HG03571 (cell line): ENCODE data around the gene TFAP2D.
A peak's percentile ranks its signal among the peaks of the same experiment; 100 is the strongest.

ENCODE experiments used
- ATAC-seq: cut with Tn5 transposase; IDR thresholded peaks from one replicate; pipeline ENCODE4 v1.9.1; 2021; ENCODE audit not compliant: unreplicated experiment

Gene TFAP2D

DNA sequence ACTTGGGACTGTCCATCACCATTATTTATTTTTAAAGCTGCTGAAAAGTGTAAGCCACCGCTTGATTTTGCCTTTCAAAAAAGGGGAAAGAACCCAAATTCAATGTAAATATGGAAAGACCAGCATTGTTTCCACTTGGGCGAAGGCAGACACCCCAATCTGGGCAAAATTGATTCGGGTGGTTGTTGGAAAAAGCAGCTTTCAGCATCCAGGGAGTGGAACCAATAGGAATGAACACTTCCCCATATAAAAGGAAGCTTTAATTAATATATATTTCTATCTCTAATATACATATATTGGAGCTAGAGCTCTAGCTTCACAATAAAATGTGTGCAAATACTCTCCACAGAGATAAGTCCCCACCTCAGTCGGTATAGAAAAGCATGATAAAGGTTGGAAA, at the start of gene TFAP2D:
Gene TFAP2D (plus strand): TSS at position 301 of the 400 bp plus-strand sequence. CDS start 530 bp downstream, outside the sequence.
- no peak for ATAC-seq

DNA sequence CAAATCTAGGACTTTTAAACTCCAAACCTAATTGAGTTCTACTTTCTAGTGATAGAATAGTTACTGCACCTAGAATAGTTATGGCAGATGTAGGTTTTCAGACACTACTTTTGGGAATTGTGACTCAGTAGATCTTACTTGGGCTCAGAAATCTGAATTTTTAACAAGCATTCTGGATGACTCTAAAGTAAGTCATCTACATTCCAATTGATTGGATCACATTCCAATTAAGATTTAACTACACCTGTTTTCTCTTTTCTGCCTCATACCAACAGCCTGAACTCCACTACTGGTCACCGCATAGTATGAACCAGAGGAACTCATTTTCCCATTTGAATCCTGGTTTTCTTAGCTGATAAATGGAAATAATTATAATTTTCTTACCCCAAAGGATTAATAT, 49.5 kb upstream of the TFAP2D start:
- ATAC-seq: no peak

DNA sequence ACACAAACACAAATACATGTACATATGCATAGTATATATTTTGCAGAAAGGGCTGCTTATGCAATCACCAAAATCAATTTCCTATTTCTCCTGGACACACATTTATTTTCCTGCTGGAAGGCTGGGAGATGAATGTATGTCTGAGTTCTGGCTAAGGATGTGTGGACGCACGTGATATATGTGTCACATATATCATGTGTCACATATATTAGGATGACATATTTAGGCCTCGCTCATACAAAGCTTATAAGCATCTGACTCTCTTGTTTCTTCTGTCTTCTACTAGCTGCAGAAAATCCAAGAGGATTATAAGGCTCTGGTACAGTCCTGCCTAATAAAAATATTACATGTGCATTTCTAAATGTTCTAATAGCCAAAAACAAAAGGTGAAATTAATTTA, 47.2 kb upstream of the TFAP2D start:
- no peak for ATAC-seq

DNA sequence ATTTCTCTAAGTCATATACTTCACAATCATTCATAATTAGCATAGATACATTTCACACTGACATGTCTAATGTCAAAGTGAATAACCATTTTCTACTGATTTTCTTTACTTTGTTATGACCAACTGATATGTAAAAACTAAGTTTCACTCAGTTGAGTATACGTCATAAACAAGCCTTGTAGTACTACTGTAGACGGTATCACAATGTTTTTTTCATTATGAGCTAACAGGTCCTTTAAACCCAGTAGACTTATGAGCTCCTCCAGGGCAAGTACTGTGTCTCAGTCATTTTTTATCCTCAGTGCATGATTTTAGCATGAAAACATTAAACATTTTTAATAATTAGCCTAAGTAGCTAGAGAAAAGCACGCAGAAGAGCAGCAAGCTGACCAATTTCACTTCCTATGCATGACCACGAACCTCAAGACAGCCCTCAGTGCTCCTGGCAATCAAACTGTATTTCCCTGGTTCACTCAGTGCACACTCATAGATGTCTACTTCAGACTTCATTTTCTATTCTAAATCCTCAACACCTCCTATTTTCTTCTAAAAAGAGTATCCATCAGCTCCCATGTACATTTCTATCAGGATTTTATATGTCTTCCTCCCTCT, 32.0 kb upstream of the TFAP2D start:
- peak; percentile 91 for ATAC-seq

DNA sequence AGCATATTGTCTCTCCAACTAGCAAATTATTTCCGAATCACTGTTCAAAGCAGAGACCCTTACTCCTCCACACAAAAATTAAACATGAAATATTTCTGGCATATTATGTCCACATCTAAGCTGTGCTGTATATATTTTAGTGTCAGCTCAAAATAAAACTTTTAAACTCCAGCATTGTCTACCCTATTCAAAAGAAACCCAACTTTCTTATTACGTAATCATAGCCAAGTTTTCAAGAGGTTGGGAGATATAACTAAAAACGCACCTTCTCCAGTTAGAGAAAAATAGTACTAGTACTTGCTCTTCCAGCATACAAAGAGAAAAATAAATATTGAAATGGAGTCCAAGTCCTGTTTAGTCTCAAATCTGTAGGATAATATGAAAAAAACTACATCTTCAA, 24.1 kb upstream of the TFAP2D start:
- no peak for ATAC-seq

DNA sequence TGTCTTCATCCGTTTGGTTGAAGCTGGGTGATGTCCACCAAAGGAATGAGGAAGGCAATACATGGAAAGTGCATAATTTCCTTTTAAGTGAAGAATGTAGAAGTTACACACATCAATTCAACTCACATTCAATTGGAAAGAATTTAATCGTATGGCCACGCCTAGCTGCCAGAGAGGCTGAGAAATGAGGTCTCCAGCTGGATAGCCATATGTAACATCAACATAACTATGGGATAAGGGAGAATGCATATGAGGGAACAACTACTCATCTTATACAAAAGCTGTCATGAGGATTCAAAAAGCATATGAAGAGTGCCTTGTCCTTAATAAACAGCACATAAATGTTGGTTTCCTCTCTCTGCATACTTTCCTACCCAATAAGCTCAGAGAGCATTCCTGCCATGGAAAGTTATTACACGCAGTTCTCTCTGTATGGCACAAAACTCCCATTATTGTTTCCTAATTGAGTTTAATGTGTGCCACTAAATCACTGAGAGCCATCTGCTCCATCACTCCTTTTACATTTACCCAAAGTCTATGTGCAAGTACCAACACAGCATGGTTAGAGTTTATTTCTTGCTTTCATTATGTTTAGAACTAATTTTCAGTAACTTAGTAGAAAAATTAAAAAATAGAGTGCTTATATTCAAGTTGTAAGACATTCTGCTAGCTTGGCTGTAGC, 21.4 kb upstream of the TFAP2D start:
- no peak for ATAC-seq

DNA sequence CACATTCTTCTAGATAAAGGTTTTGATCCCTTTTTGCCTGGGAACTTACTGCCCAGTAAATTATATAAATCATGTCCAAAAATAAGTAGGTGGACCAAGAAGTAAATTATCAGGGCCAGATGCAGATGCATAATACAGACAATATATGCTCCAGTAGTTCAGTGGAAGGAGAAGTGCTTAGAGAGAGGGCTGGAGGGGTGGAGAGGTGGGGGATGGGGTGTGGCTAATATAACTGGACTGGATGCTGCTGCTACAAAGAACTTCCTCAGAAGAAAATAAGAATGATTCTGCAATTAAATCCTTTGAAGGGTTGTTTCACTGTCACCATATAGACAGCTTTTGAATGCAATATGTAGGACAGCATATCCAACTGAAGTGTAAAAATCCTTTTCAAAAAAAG, 14.8 kb upstream of the TFAP2D start:
- ATAC-seq: no peak

DNA sequence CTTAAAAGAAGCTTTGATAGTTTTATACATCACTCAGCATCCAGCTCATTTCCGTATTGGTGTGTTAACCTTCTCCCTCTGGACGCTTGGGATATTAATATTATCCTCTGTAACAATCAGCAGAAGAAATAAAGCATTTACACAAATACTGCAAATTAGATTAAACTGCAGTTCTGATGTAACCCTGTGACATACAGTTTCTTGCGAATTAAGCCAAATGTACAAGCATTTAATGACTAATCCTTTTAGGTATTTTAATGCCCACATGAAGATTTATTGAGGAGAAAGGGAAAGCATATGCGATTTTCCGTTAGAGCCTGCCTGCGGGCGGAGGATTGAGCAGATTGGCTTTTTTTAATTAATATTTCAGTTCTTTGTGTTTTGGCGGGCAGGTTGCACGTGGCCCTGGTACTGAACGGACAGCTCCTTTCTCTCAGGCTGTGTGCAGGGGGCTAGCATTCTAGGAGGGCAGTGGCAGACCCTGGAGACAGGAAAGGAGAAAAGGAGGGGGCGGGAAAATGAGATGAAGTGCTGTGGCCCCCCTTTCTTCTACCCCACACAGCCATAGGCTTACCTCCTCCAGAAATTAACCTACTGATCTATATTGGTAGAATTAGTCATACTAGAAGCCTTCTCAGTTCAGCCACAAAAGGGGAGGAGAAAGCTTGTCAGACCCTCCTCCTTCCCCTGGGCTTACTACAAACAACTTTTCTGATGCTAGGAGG, 14.1 kb upstream of the TFAP2D start:
- ATAC-seq: no peak

DNA sequence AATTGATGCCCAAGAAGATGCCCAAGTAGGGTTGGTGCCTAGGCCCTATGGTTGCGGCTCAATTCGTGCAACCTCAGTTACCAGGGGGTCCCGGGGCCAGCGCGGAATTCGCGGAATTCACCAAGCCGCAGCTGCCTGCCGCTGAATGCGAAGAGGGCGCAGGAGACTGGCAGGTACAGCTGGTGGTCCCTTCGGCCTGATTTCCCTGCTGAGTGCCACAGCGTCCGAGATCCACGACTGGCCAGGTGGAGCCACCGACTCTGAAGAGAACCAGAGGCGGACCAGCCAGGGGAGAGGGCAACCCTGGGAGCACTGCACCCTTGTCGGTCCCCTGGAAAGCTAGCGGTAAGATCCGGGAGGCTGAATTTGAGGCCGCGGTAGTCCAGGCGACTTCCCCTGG, 6.8 kb upstream of the TFAP2D start:
- ATAC-seq: no peak

DNA sequence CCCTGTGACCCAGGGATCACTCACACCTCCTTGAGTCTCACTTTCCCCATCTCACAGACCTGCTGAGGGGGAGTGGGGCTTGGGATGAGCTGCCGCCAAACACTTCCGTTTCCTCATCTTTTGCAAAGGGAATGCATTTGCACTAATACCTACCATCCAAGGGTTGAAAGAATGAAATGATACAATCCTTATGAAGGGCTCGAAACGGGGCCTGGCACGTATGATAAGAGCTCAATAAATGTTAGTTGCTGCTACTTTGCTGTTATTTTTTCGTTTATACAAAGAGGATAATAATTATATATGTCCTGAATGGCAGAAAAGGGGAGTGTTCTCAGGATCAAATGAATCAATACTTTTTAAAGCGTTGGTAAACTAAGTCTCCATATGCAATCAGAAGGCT, 6.1 kb upstream of the TFAP2D start:
- no peak for ATAC-seq

DNA sequence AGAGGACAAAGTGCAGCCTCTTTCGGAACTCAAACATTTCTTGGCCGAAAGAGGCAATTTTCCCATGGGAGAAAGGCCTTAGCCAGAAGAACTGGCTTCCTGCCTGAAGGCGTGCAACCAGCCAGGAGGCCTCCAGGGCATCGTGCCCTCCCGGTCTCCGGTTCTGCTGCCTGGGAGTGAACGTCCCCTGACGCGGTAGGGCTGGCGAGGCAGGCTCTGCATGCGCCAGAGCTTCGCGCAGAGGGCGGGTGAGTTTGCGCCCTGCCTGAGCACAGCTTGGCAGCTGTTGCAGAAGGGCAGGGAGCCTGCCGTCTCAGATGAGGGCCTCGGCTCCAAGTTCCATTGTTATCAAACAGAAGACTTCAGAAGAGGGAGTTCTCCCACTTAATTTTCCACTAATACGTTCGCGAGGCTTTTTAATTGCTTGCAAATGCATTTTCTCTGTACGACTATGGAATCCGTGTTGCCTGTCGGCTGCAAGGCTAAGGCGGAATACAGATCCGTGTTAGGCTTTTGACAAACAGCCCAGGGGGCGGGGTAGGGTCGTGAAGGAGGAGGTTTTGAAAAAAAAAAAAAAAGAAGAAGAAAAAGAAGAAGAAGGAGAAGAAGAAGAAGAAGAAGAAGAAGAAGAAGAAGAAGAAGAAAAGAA, 5.5 kb upstream of the TFAP2D start:
- ATAC-seq: no peak

DNA sequence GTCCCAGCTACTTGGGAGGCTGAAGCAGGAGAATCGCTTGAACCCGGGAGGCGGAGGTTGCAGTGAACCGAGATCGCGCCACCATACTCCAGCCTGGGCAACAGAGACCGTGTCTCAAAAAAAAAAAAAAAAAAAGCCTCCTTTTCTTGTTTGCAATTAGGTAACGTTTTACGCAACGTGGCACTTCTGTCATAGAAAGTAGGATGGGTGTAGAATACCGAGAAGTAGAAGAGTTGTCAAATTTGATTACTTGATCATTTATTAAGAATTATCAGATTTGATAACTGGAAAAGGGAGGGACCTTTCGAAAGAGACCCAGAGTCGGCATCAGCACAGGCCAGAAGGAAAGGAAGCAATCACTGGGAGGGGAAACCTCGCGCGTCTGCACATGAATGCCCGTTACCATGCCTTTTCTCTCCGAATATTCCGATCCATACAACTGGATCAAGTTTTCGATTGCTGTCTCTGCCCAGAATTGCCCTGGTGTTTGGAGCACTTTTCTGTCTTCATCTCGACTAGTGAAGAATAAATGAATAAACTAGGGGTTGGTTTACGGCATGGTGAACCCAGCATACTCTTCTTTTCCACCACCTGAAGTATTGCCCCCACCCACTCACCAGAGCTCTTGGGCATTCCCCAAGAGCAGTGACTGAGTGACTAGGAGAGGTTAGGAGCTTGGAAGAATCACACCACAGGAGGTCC, 4.5 kb upstream of the TFAP2D start:
- no peak for ATAC-seq

DNA sequence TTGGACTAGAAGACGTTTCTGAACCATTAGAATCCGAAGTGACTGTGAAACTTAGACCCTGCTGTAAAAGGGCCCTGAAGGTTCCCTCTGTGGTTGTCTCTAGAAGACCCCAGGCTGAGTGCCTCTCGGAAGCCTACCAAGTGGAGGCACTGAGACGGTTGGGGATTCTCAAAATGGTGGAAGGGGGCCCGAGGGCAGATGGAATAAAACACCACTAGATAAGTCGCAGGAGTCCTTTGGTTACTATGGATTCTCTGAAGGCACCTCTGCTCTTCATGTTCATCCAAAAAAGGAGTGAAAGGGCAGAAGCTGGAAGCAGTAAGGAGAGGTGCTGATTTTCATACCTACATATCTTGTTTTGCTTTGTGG, 4.0 kb upstream of the TFAP2D start:
- ATAC-seq: no peak

DNA sequence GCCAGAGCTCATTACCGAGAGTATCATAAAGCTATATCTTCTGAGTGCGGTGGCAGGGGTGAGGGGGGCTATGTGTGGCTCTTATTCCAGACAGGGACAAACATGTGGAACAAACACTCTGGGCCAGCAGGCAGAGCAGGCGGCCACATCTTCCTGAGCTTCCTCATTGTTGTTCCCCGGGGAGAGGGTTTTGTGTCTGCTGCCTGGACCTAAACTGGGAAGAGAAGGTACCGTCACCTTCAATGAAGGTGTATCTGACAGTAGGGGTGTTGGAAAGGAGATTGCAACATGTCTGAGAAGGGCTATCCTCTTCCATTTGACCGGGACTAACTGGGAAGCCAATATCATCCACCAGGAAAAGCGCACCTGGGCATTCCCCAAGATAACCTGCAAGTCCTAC, 1.6 kb upstream of the TFAP2D start:
- no peak for ATAC-seq

DNA sequence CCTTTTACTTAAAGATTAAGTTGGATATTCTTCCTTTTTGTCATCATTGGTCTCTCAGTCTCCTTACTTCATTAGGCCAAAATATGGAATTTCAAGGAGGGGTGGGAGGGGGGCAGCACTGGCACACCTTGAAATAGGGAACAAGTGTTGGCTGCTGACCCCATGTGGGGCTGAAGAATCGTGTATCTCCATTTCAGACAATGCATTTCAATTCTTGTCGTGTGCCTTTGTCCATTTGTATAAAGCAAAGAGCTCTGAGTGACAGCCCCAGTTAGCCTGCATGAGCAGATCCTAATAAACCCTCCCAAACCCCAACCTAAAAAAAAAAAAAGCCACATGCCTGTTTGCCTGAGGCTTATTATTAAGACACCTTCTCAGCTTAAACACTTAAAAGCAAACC, 1.0 kb upstream of the TFAP2D start:
- ATAC-seq: no peak

DNA sequence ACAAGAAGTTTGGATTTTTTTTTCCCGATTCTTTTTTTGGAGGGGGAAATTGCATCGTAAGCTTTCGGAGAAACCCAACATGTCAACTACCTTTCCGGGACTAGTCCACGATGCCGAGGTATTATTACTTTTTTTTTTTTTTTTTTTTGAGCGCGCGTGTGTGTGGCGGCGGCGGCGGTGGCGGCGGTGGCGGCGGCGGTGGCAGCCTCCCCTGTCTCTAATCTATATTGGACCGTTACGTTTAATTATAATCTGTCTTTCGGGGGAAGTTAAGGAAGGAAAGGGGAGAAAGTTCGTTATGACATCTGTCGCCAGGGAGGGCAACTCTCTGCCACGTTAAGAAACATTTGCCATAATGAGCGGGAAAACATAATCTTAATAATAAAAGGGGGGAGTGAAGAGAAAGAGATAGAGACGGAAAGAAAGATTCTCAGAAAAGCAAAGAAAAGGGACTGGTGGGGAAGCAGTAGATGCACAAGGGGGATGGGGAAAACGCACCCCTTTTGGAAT, 706 bp downstream of the TFAP2D start:
- ATAC-seq: no peak

DNA sequence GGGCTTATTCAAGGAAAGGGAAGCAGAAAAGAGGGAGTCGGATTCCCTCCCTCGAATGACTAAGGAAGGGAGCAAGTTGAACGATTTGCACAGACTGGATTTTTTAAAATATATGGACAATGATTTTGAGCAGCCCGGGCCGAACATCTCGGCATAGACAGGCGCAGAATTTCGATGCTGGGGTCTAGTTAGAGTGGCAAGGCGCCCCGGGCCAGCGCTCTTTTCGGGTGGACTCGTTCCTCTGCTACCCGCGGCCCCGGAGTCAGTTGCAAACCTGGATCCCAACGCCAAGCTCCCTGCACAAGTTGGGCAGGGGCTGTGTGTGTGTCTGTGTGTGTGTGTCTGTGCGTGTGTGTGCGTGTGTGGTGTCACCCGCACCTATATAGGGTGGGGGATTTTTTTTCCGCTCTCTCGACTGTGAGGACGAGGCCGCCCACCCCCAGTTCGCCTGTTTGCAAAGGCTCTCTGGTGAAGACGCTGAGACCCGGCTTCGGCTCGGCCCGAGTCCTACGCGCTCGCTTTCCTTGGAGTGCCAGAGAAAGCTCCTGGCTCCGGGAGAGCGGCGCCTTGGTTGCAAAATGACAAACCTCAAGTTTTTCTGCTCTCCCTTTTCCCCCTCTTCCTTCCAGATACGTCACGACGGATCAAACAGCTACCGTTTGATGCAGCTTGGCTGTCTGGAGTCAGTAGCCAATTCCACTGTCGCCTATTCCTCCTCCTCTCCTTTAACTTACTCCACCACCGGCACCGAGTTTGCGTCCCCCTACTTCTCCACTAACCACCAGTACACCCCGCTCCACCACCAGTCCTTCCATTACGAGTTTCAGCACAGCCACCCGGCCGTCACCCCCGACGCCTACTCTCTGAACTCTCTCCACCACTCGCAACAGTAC, 1.4 kb downstream of the TFAP2D start:
- no peak for ATAC-seq

DNA sequence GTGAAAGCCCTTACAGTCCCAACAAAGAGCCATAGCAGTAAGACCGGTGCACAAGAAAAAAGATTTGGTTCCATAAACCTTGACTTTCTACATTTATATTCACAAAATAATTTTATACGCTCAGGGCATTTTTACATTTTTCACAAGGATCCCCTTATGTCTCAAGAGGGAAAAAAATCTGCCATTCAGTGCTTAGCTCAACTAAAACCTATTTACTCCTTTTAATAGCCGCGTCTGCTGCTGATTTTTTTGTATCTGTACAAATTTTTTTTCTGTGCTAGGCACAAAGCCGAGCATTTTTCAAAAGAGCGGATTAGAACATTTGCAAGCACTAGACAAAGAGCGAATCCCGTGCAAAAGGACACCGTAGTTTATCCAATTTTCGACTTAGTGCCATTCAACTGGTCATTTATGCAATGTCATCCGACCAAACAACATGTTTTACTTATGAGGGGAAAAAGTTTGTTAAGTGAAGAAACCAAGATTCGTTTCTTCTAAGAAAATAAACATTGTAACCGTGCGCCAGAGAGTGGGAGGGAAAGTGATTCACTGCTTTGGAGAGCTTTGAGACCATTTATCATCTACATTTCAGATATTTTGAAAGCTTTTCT, 3.7 kb downstream of the TFAP2D start:
- ATAC-seq: no peak

DNA sequence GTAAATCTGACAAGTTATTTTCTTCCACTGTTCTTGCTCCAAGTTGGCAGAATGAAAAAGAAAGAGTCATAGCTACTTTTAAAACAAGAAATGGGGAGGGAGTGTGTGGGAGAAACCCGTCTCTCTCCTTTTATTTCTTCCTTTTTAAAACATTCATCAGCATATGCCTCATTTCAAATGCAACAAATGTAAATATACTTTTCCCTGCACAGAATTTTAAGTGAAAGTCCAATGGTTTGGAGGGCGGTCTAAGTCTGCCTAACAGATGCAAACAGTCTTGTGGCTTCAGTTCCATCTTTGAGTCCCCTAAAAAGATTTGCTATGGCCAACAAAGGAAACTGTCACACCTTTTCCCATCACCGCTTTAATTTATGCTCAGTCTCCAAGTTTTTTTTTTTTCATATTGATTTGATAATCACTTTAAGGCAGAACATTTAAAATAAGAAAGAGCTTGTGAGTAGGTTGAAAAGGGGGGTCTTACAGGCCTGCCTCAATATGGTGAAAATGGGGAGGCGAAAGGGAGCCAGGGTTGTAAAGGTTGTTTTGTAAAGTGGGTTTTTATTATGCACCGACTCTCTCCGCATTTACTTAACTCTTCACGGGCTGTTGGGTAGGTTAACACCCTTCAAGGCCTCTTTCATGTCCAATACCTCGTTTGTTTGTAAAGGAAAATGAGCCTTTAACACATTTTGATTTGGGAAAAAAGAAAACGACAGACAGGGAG, 4.6 kb downstream of the TFAP2D start:
- no peak for ATAC-seq
